ENCODE results near the gene PTPN4.

The PTPN4 gene

DNA sequence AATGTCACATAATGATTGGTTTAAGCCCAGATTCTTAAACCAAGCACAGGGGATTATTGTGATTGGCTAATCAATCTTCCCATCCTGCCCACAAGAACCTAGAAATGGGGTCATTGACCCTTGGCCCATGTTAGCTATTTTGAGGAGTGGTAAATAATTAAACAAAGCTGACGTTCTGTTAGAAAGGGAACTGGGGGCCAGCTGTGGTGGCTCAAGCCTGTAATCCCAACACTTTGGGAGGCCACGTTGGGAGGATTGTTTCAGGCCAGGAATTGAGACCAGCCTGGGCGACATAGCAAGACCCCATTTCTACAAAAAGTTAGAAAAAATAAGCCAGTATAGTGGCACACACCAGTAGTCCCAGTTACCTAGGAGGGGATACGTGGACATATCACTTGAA, 37.8 kb upstream of the PTPN4 start:
- Histone ChIP-seq H3K27ac (ENCODE audit: low read length) (no peak overlapping the region), H3K79me2 (ENCODE audit: low read length) (no peaks in the 10 kb centered on the region), H3K9ac (ENCODE audit: low read length) (no peak overlapping the region), H4K20me1 (ENCODE audit: insufficient read depth, low read length) (no peaks in the 10 kb centered on the region), H3K4me2 (ENCODE audit: low read length) (no peak overlapping the region), H3K4me1 (ENCODE audit: low read length) (peaks cover 14% of the 10 kb centered on the region), H3K9me3 (ENCODE audit: insufficient read depth, low read length) (no peaks in the 10 kb centered on the region), H3K4me3 (ENCODE audit: low read length) (no peak overlapping the region), H2AFZ (ENCODE audit: low read depth, low read length) (no peak overlapping the region), H3K36me3 (replicated peaks; ENCODE audit: low read depth, low read length) (no peaks in the 10 kb centered on the region), H3K27me3 (ENCODE audit: low read depth, low read length) (no peaks in the 10 kb centered on the region)
- no peak for TF ChIP-seq EZH2phosphoT487 (IDR thresholded peaks at IDR 0.05; ENCODE audit: low read depth)
- TF ChIP-seq, protein P1, sequence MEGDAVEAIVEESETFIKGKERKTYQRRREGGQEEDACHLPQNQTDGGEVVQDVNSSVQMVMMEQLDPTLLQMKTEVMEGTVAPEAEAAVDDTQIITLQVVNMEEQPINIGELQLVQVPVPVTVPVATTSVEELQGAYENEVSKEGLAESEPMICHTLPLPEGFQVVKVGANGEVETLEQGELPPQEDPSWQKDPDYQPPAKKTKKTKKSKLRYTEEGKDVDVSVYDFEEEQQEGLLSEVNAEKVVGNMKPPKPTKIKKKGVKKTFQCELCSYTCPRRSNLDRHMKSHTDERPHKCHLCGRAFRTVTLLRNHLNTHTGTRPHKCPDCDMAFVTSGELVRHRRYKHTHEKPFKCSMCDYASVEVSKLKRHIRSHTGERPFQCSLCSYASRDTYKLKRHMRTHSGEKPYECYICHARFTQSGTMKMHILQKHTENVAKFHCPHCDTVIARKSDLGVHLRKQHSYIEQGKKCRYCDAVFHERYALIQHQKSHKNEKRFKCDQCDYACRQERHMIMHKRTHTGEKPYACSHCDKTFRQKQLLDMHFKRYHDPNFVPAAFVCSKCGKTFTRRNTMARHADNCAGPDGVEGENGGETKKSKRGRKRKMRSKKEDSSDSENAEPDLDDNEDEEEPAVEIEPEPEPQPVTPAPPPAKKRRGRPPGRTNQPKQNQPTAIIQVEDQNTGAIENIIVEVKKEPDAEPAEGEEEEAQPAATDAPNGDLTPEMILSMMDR (IDR thresholded peaks at IDR 0.05; ENCODE audit: low read depth, low read length) = no peak

DNA sequence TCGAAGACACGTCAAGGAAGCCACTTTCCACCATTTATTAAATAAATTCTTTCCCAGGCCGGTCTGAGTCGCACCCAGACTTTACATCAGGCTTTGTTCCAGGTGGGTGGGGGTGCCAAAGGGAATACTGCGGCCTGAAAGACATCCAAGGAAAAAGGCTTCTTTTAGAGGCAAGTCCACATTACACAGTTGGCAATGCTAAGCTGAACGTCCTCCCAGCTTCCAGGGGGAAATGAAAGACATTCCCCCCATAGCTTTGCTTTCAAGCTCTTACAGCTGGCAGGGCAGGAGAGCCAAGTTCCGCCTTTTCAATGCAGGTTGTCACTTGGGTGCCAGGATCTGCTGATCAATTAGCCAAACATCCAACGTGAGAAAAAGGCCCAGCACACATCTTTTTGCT, 36.5 kb upstream of the PTPN4 start:
- H3K9ac ChIP-seq (ENCODE audit: low read length) = no peak overlapping the region
- no peaks in the 10 kb centered on the region for H3K9me3 ChIP-seq (ENCODE audit: insufficient read depth, low read length)
- H3K4me3 ChIP-seq (ENCODE audit: low read length) = no peak overlapping the region
- peaks cover 5% of the 10 kb centered on the region; the same call in 1 of the 2 replicates for H3K27me3 ChIP-seq (ENCODE audit: low read depth, low read length)
- H3K4me2 ChIP-seq (ENCODE audit: low read length) = no peak overlapping the region
- peaks cover 10% of the 10 kb centered on the region for H3K4me1 ChIP-seq (ENCODE audit: low read length)
- no peak overlapping the region for H2AFZ ChIP-seq (ENCODE audit: low read depth, low read length)
- H3K79me2 ChIP-seq (ENCODE audit: low read length) = no peaks in the 10 kb centered on the region
- H3K27ac ChIP-seq (ENCODE audit: low read length) = no peak overlapping the region
- no peak for TF ChIP-seq EZH2phosphoT487 (IDR thresholded peaks at IDR 0.05; ENCODE audit: low read depth)
- TF ChIP-seq, protein P1 (IDR thresholded peaks at IDR 0.05; ENCODE audit: low read depth, low read length) = no peak
- no peaks in the 10 kb centered on the region for H3K36me3 ChIP-seq (replicated peaks; ENCODE audit: low read depth, low read length)
- no peaks in the 10 kb centered on the region for H4K20me1 ChIP-seq (ENCODE audit: insufficient read depth, low read length)

DNA sequence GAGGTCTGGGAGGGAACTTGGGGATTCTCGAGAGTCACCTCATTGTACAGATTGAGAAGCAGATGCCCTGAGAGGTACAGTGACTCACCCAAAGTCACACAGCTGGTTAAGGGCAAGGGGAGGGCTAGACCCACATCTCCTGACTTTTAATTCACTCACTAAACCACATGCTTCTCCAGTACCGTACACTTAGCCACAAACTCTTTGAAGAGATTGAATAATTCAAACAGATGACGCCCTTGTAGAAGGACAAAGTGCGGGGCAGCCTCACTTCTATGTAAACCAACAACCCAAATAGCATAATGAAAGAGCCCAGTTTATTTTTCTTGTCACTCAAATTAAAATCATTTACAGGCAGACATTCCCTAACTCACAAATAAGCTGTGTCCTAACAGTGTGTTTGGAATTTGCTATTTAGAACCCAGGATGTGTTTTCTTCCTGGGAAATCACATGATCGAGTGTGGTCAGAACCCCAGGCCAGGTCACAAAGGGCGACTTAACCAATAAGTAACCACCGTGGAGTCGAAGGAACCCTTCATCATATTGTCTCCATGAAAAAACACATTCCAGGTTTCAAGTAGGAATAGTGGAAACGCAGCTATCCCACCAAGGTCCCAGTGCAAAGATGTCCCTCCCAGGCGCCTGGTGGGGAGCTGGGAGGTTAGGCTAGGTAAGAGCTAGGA, 35.8 kb upstream of the PTPN4 start:
- Histone ChIP-seq H3K27me3 (ENCODE audit: low read depth, low read length) (peaks cover 5% of the 10 kb centered on the region; the same call in 1 of the 2 replicates), H3K4me1 (ENCODE audit: low read length) (peaks cover 2% of the 10 kb centered on the region), H3K9ac (ENCODE audit: low read length) (no peak overlapping the region), H4K20me1 (ENCODE audit: insufficient read depth, low read length) (no peaks in the 10 kb centered on the region), H3K79me2 (ENCODE audit: low read length) (no peaks in the 10 kb centered on the region), H2AFZ (ENCODE audit: low read depth, low read length) (no peak overlapping the region), H3K36me3 (replicated peaks; ENCODE audit: low read depth, low read length) (no peaks in the 10 kb centered on the region), H3K4me3 (ENCODE audit: low read length) (no peak overlapping the region), H3K27ac (ENCODE audit: low read length) (no peak overlapping the region), H3K9me3 (ENCODE audit: insufficient read depth, low read length) (no peaks in the 10 kb centered on the region), H3K4me2 (ENCODE audit: low read length) (no peak overlapping the region)
- TF ChIP-seq EZH2phosphoT487 (IDR thresholded peaks at IDR 0.05; ENCODE audit: low read depth) = no peak
- TF ChIP-seq, protein P1 (IDR thresholded peaks at IDR 0.05; ENCODE audit: low read depth, low read length) = no peak

DNA sequence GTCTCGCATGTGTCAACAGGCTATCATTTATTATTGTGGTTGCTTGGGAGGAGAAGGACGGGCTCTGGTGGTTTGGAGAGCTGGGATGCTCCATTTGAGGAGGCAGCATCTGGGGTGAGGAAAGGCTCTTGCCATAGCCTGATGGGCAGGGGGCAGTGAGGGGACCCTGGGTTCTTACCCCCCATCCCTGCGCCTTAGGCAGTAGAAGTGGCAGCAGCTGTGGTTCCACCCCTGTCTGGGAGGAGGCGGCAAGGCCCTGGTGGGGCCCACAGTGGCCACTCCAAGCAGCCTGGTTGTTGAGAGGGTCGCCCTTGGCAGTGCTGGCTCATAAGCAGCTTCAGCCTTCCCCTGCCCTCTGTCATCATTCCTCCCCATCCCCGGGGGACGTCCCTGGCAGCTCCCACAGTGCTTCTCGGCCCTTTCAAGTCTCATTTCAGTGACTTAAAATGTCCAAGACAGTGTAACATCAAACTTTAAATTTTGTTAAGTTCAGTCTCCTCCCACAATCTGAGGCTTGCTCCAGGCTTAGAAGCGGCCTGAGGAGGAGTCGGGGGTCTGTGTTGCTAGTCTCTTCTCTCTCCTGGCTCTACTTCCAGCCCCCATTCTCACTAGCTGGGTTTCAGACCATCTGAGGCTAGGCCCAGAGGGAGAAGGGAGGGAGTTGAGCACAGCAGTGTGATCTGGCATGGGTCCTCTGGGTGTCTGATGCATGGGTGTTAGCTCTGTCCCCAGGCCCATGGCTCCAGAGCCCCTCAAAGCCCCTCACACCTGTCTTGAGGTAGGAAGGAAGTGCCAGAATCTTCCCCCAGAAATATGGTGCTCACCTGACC, 34.9 kb upstream of the PTPN4 start:
- no peak overlapping the region for H3K4me3 ChIP-seq (ENCODE audit: low read length)
- no peak overlapping the region for H3K27ac ChIP-seq (ENCODE audit: low read length)
- peaks cover 5% of the 10 kb centered on the region; the same call in 1 of the 2 replicates for H3K27me3 ChIP-seq (ENCODE audit: low read depth, low read length)
- H3K36me3 ChIP-seq (replicated peaks; ENCODE audit: low read depth, low read length) = no peaks in the 10 kb centered on the region
- H3K4me1 ChIP-seq (ENCODE audit: low read length) = no peaks in the 10 kb centered on the region
- H3K9me3 ChIP-seq (ENCODE audit: insufficient read depth, low read length) = no peaks in the 10 kb centered on the region
- H4K20me1 ChIP-seq (ENCODE audit: insufficient read depth, low read length) = no peaks in the 10 kb centered on the region
- no peak overlapping the region for H3K9ac ChIP-seq (ENCODE audit: low read length)
- no peak for TF ChIP-seq EZH2phosphoT487 (IDR thresholded peaks at IDR 0.05; ENCODE audit: low read depth)
- TF ChIP-seq, protein P1 (IDR thresholded peaks at IDR 0.05; ENCODE audit: low read depth, low read length) = no peak
- H3K4me2 ChIP-seq (ENCODE audit: low read length) = no peak overlapping the region
- H3K79me2 ChIP-seq (ENCODE audit: low read length) = no peaks in the 10 kb centered on the region
- no peak overlapping the region for H2AFZ ChIP-seq (ENCODE audit: low read depth, low read length)

All from OCI-LY3 (cell line).